Osteoblast (primary cell): ENCODE data around the gene CMIP. TPM values are rescaled to one million over a fixed set of nuclear protein-coding genes. Genes with fewer than 3 reads are reported as not detected.

Experiments used
- DNase-seq: peaks from one replicate; pipeline ENCODE4 v3.0.0; 2011; ENCODE audit warnings: low spot score, mixed read lengths; ENCODE audit not compliant: insufficient read length; ENCODE audit errors: missing footprints
- H2AFZ ChIP-seq: 2 replicates; pipeline ENCODE4 v1.6.0; 2011; ENCODE audit warnings: mild to moderate bottlenecking, low read length
- H3K27ac ChIP-seq: 2 replicates; pipeline ENCODE4 v1.5.1; 2011; ENCODE audit warnings: mild to moderate bottlenecking, low read depth, low read length, moderate library complexity
- H3K27me3 ChIP-seq: 2 replicates; pipeline ENCODE4 v1.6.0; 2012; ENCODE audit warnings: mild to moderate bottlenecking, control low read depth, inconsistent platforms, low read length, moderate library complexity; ENCODE audit not compliant: insufficient read depth
- H3K36me3 ChIP-seq: 2 replicates; pipeline ENCODE4 v1.5.1; 2011; ENCODE audit warnings: mild to moderate bottlenecking, low read length, control low read depth, moderate library complexity; ENCODE audit not compliant: insufficient read depth
- H3K4me1 ChIP-seq: 2 replicates; pipeline ENCODE4 v1.5.1; 2011; ENCODE audit warnings: mild to moderate bottlenecking, low read length, control low read depth, moderate library complexity; ENCODE audit not compliant: insufficient read depth
- H3K4me2 ChIP-seq: 2 replicates; pipeline ENCODE4 v1.6.0; 2011; ENCODE audit warnings: mild to moderate bottlenecking, low read length; ENCODE audit not compliant: insufficient read depth
- H3K4me3 ChIP-seq: fragments of 200-600 bp; sonication (generic); 3 replicates; pipeline ENCODE4 v1.5.1; 2012; ENCODE audit warnings: mild to moderate bottlenecking, low read length, inconsistent platforms; ENCODE audit not compliant: insufficient read depth
- H3K79me2 ChIP-seq: 2 replicates; pipeline ENCODE4 v1.6.0; 2012; ENCODE audit warnings: mild to moderate bottlenecking, low read length, control low read depth, inconsistent platforms; ENCODE audit not compliant: insufficient read depth
- H3K9me3 ChIP-seq: 2 replicates; pipeline ENCODE4 v1.5.1; 2011; ENCODE audit warnings: low read depth, low read length, control low read depth
- H4K20me1 ChIP-seq: 2 replicates; pipeline ENCODE4 v1.6.0; 2012; ENCODE audit warnings: mild to moderate bottlenecking, low read length, control low read depth; ENCODE audit not compliant: insufficient read depth
- total RNA-seq: library from RNA; depleted of rRNA; stranded (reverse); fragments of >200 nt; gene quantifications from 2 replicates; pipeline ENCODE4 v1.2.3, GENCODE V29; 2012
- TF ChIP-seq, protein P1 (sequence below): IDR thresholded peaks from 2 replicates; pipeline ENCODE4 v1.5.1; 2011; ENCODE audit warnings: mild to moderate bottlenecking, low read depth, low read length, moderate library complexity; ENCODE audit errors: extremely low read depth

Gene CMIP
- total RNA-seq, 1 donor = 8.3 TPM

DNA sequence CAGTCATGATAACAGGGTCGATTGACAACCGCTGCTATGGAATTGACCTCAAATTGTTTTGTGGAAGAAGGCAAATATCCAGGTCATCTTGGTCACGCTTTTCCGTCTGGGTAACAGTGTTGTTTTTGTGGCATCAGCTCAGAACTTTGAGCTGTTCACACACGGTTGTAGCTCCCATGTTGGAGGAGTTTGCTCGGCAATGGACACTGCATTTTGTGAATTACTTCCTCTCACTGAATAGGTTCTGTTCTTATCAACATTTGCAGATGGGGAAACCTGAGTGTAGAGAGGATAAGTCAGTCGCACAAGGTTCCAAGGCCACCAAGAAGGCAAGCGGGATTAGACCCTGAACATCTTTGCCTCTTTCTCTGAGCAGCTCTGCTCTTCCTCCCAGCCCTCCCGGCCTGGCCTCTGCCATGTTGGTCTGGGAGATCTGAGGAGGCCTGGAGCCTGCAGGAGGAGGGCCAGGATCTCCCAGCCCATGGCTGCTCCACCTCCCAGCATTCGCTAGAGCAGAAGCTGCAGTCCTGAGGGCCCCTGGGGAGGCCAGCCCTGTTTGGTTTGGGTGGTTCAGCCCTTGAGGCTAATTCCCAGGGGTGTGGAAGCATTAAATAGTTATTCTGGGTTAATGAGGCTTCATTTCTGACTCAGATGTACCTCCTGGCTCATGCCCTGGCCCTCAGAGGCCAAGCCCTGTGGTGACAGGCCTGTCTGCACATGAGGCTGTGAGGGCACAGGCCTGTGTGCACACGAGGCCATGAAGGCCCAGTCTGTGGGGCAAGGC is 180.3 kb downstream of the CMIP start:
- Histone ChIP-seq H3K27ac (peak overlapping the region; percentile 75), H3K4me1 (peaks cover 17% of the 10 kb centered on the region), H3K27me3 (no peaks in the 10 kb centered on the region), H4K20me1 (peaks cover 27% of the 10 kb centered on the region), H2AFZ (no peak overlapping the region), H3K4me3 (no peak overlapping the region), H3K36me3 (no peaks in the 10 kb centered on the region), H3K9me3 (no peaks in the 10 kb centered on the region), H3K79me2 (no peaks in the 10 kb centered on the region), H3K4me2 (no peak overlapping the region)
- TF ChIP-seq, protein P1, sequence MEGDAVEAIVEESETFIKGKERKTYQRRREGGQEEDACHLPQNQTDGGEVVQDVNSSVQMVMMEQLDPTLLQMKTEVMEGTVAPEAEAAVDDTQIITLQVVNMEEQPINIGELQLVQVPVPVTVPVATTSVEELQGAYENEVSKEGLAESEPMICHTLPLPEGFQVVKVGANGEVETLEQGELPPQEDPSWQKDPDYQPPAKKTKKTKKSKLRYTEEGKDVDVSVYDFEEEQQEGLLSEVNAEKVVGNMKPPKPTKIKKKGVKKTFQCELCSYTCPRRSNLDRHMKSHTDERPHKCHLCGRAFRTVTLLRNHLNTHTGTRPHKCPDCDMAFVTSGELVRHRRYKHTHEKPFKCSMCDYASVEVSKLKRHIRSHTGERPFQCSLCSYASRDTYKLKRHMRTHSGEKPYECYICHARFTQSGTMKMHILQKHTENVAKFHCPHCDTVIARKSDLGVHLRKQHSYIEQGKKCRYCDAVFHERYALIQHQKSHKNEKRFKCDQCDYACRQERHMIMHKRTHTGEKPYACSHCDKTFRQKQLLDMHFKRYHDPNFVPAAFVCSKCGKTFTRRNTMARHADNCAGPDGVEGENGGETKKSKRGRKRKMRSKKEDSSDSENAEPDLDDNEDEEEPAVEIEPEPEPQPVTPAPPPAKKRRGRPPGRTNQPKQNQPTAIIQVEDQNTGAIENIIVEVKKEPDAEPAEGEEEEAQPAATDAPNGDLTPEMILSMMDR = no peak
- DNase-seq = peak; percentile 88

DNA sequence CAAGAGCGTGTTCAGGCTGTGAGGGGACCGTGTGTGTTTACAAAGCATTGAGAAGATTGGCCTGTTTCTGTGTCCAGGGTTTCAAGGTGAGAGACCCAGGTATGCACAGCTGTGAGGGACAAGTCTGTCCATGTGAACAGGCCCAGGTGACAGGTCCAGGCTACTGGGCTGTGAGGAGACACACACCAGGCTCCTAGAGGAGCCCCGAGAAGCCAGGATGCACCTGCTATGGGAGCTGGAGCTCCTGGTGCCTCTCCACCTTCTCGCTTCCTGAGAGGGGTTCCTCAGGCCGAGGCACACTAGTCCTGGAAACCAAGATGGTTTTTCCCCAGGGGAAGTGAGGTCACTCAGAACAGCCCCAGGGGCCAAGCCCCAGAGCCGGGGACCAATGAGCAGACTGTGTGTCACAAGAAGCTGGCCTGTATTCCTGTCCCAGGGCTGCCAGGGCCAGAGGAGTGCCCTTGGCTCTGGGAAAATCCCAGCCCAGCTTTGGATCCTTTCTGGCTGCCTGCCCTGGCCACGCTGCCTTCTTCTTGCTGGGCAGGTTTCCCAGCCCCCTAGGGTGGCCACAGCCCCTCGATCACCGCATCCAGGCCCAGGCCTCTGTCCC is 181.0 kb downstream of the CMIP start:
- Histone ChIP-seq H3K79me2 (no peaks in the 10 kb centered on the region), H3K4me3 (no peak overlapping the region), H3K27me3 (no peaks in the 10 kb centered on the region), H3K4me2 (no peak overlapping the region), H3K36me3 (no peaks in the 10 kb centered on the region), H3K27ac (peak overlapping the region; percentile 75), H4K20me1 (peaks cover 22% of the 10 kb centered on the region), H2AFZ (no peak overlapping the region), H3K4me1 (peaks cover 17% of the 10 kb centered on the region), H3K9me3 (no peaks in the 10 kb centered on the region)
- TF ChIP-seq, protein P1 = no peak
- peak; percentile 82 for DNase-seq

DNA sequence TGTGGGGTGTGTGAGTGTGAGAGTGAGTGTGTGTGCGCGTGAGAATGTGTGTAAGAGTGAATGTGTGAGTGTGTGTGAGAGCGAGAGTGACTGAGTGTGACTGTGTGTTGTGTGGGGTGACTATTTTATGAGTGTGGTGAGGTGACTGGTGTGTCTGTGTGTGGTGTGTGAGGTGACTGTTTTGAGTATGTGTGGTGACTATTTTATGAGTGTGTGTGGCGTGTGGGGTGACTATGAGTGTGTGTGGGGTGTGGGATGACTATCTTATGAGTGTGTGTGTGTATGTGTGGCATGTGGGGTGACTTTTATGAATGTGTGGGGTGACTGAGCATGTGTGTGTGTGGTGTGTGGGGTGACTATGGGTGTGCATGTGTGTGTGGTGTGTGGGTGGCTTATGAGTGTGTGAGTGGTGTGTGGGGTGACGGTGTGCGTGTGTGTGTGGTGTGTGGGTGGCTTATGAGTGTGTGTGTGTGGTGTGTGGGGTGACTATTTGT is 181.6 kb downstream of the CMIP start:
- no peak for DNase-seq
- TF ChIP-seq, protein P1 = no peak
- peaks cover 20% of the 10 kb centered on the region for H4K20me1 ChIP-seq
- H3K79me2 ChIP-seq = no peaks in the 10 kb centered on the region
- H2AFZ ChIP-seq = no peak overlapping the region
- H3K4me2 ChIP-seq = no peak overlapping the region
- H3K9me3 ChIP-seq = no peaks in the 10 kb centered on the region
- H3K27me3 ChIP-seq = no peaks in the 10 kb centered on the region
- peaks cover 17% of the 10 kb centered on the region for H3K4me1 ChIP-seq
- no peaks in the 10 kb centered on the region for H3K36me3 ChIP-seq
- peak overlapping the region; percentile 75 for H3K27ac ChIP-seq
- H3K4me3 ChIP-seq = no peak overlapping the region

DNA sequence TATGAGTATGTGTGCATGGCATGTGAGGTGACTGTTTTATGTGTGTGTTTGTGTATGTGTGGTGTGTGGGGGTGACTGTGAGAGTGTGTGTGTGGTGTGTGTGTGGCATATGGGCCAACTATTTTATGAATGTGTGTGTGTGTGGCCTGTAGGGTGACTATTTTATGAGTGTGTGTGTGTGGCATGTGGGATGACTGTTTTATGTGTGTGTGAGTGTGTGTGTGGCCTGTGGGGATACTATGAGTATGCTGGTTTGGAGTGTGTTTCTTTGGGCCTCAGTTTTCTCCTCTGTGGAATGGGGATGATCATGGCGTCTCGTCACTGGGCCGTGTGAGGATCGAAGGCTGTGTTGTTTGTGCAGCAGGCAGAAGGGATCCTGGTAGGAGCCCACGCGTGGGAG is 182.4 kb downstream of the CMIP start:
- no peaks in the 10 kb centered on the region for H3K27me3 ChIP-seq
- DNase-seq = no peak
- peak overlapping the region; percentile 75 for H3K27ac ChIP-seq
- no peak overlapping the region for H3K4me3 ChIP-seq
- no peaks in the 10 kb centered on the region for H3K9me3 ChIP-seq
- no peak overlapping the region for H3K4me2 ChIP-seq
- TF ChIP-seq, protein P1 = no peak
- peaks cover 27% of the 10 kb centered on the region for H4K20me1 ChIP-seq
- no peaks in the 10 kb centered on the region for H3K79me2 ChIP-seq
- no peaks in the 10 kb centered on the region for H3K36me3 ChIP-seq
- H3K4me1 ChIP-seq = peaks cover 17% of the 10 kb centered on the region
- no peak overlapping the region for H2AFZ ChIP-seq
